PC-3 (cell line): ENCODE data around the gene CA10.

Source experiments
- CTCF ChIP-seq: fragments of 300-600 bp; sonication (generic); conservative IDR thresholded peaks from 2 replicates; pipeline ENCODE4 v1.5.1; 2017; ENCODE audit warnings: antibody characterized with exemption, low read depth, mild to moderate bottlenecking, low read length
- EZH2phosphoT487 ChIP-seq: fragments of 300-600 bp; sonication (generic); IDR thresholded peaks from 2 replicates; pipeline ENCODE4 v1.6.1; 2018; ENCODE audit warnings: mild to moderate bottlenecking, antibody characterized with exemption, low read length, borderline replicate concordance

GRCh38 chr17:51855806-51856205 lies 302.7 kb downstream of the CA10 start:
- TF ChIP-seq CTCF (no peak), EZH2phosphoT487 (no peak)
